IMR-90 (cell line): ENCODE measurements around the gene ARF1.

Source experiments
- POLR2A ChIP-seq: IDR thresholded peaks from 2 replicates; pipeline ENCODE4 v1.6.1; 2012; ENCODE audit warnings: mild to moderate bottlenecking, low read depth, low read length
- TF ChIP-seq, protein P1 (sequence below): conservative IDR thresholded peaks from 2 replicates; pipeline ENCODE4 v1.5.1; 2012; ENCODE audit warnings: mild to moderate bottlenecking, low read depth, low read length, improper control_type of control experiment

GRCh38 chr1:228104526-228105269 lies 22.2 kb downstream of the ARF1 start:
- TF ChIP-seq POLR2A: no peak
- TF ChIP-seq, protein P1, sequence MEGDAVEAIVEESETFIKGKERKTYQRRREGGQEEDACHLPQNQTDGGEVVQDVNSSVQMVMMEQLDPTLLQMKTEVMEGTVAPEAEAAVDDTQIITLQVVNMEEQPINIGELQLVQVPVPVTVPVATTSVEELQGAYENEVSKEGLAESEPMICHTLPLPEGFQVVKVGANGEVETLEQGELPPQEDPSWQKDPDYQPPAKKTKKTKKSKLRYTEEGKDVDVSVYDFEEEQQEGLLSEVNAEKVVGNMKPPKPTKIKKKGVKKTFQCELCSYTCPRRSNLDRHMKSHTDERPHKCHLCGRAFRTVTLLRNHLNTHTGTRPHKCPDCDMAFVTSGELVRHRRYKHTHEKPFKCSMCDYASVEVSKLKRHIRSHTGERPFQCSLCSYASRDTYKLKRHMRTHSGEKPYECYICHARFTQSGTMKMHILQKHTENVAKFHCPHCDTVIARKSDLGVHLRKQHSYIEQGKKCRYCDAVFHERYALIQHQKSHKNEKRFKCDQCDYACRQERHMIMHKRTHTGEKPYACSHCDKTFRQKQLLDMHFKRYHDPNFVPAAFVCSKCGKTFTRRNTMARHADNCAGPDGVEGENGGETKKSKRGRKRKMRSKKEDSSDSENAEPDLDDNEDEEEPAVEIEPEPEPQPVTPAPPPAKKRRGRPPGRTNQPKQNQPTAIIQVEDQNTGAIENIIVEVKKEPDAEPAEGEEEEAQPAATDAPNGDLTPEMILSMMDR: no peak
